Left ventricle myocardium inferior (tissue), 1 donor: ENCODE measurements around the gene TMPRSS4. TPM values are rescaled to one million over a fixed set of nuclear protein-coding genes. Genes with fewer than 3 reads are reported as not detected.

Experiments
- DNase-seq: peaks from one replicate; pipeline ENCODE4 v3.0.0-alpha.2; 2020
- H3K27ac ChIP-seq: fragments of 200-600 bp; replicated peaks from 2 replicates; pipeline ENCODE4 v1.8.0; 2021
- H3K27me3 ChIP-seq: fragments of 200-600 bp; 2 replicates; pipeline ENCODE4 v1.8.0; 2021; ENCODE audit warnings: low read depth
- H3K36me3 ChIP-seq: fragments of 200-600 bp; 2 replicates; pipeline ENCODE4 v1.8.0; 2021
- H3K4me1 ChIP-seq: fragments of 200-600 bp; 2 replicates; pipeline ENCODE4 v1.8.0; 2021
- H3K4me3 ChIP-seq: fragments of 200-600 bp; 2 replicates; pipeline ENCODE4 v1.8.0; 2021; ENCODE audit warnings: mild to moderate bottlenecking, moderate library complexity
- H3K9me3 ChIP-seq: fragments of 200-600 bp; replicated peaks from 2 replicates; pipeline ENCODE4 v1.8.0; 2021
- intact Hi-C: fragments of 100-400 bp; cut with micrococcal nuclease; formaldehyde crosslinking; loops from one replicate; pipeline ENCODE4 v1.11.0; 2022
- total RNA-seq: library from RNA; stranded (reverse); fragmentation: NEBNext Ultra II Directional; extraction: Animal tissue kit (Norgen Biotek cat#: 25700); gene quantifications from one replicate; pipeline ENCODE4 v1.2.1, GENCODE V29; 2021
- TF ChIP-seq, protein P1 (sequence below): fragments of 200-600 bp; IDR thresholded peaks from 2 replicates; pipeline ENCODE4 v1.8.0; 2021; ENCODE audit warnings: antibody characterized with exemption, mild to moderate bottlenecking, borderline replicate concordance
- donor health status: DM: no; HTN: yes; CAD: no; lungs with severe emphysema.

The TMPRSS4 gene
- total RNA-seq, 1 donor from 2014 or later, result 0.30 TPM

DNA sequence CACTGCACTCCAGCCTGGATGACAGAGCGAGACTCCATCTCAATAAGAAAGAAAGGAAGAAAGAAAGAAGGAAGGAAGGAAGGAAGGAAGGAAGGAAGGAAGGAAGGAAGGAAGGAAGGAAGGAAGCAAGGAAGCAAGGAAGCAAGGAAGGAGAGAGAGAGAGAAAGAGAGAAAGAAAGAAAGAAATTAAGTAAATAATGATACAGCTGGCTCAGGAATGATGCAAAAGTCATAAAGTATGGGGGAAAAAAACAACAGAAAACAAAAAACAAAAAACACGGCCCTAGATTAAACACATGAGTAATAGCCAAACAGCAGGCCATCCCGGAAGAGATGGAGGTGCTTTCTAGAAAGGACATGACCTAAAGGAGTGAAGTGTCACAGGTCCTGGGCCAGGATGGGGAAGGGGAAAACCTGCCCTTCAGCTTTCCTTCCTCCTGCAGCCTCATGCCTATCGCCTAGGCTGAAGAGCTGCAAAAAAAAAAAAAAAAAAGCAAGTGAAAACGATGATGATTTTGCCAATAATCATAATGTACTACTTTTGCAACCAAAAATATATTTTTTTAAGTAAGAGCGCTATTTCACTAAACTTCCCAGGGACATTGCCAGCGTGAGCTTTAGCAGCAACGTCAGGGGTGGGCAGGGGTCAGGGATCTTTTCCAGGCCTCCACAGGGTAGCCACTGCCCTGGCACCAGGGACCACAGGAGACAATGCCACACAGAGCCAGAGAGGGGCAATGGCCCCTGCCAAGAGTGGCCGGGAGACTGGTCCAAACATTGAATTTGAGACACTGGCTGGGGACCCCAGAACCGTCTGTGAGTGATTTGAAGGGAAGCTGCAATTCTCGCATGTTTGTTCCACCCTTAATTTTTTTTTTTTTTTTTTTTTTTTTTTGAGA is 28.2 kb upstream of the TMPRSS4 start:
- intact Hi-C loops, result no loop called here
- TF ChIP-seq, protein P1, sequence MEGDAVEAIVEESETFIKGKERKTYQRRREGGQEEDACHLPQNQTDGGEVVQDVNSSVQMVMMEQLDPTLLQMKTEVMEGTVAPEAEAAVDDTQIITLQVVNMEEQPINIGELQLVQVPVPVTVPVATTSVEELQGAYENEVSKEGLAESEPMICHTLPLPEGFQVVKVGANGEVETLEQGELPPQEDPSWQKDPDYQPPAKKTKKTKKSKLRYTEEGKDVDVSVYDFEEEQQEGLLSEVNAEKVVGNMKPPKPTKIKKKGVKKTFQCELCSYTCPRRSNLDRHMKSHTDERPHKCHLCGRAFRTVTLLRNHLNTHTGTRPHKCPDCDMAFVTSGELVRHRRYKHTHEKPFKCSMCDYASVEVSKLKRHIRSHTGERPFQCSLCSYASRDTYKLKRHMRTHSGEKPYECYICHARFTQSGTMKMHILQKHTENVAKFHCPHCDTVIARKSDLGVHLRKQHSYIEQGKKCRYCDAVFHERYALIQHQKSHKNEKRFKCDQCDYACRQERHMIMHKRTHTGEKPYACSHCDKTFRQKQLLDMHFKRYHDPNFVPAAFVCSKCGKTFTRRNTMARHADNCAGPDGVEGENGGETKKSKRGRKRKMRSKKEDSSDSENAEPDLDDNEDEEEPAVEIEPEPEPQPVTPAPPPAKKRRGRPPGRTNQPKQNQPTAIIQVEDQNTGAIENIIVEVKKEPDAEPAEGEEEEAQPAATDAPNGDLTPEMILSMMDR, result no peak
- no peak for DNase-seq
- H3K36me3 ChIP-seq, result no peaks in the 10 kb centered on the region
- H3K27ac ChIP-seq, result no peak overlapping the region
- H3K9me3 ChIP-seq, result no peaks in the 10 kb centered on the region
- peaks cover 9% of the 10 kb centered on the region for H3K27me3 ChIP-seq
- no peak overlapping the region for H3K4me3 ChIP-seq
- H3K4me1 ChIP-seq, result peaks cover 6% of the 10 kb centered on the region

DNA sequence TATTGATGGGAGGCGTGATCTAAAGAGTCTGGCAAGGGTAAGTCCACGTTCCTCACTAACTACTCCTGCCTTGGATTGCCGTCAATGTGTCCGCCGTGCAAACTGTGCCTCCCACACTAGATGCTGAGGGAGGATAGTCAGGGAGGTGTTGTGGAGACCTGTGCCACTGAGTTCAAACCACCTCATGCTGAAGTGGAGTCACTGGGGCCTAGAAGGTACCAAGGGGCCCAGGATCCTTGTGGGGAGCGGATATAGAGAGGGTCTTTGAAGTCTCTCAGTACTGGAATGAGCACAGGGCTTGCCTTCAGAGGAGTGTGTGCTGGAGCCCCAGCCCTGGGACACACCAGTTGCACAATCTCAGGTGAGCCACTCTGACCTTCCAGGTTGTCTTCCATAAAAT is 27.1 kb upstream of the TMPRSS4 start:
- Histone ChIP-seq H3K9me3 (no peaks in the 10 kb centered on the region), H3K27ac (no peak overlapping the region), H3K4me1 (peaks cover 6% of the 10 kb centered on the region), H3K4me3 (no peak overlapping the region), H3K27me3 (peaks cover 5% of the 10 kb centered on the region), H3K36me3 (no peaks in the 10 kb centered on the region)
- intact Hi-C loops, result loop anchor here (5.0 to 10.0 kb wide), 2 partner anchors 102 to 245 kb away; no protein-coding TSS in a partner anchor
- no peak for DNase-seq
- TF ChIP-seq, protein P1, result no peak

DNA sequence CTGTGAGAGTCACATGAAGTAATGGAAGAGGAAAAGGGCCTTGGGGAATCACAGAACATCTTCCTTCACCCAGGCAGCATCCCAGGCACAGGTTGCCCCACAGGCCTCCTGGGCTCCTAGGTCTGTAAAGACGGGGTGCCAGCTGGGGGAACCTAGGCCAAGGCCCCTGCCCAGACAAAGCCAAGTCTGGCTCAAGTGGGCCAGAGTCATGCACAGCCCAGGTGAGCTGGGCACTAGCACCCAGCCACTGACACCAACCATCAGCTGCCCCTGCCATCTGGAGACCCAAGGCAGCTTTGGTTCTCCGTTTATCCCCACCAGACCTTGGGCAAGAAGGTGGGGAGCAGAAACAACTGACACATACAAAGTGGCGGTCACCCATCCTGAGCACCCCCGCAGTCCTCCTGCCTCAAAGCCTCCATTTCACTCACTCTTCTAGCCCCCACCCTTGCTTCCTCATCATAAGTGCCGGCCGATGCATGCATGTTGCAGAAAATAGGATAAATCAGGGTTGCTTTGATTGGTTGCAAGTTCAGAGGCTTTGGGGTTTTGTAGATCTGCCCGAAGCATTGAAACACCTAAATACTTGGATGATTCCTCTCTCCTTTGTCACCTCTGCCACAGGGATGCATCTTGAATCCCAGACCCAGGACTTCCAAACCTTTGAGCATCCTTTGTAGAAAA is 26.5 kb upstream of the TMPRSS4 start:
- Histone ChIP-seq H3K9me3 (no peaks in the 10 kb centered on the region), H3K36me3 (no peaks in the 10 kb centered on the region), H3K4me1 (peaks cover 6% of the 10 kb centered on the region), H3K27ac (no peak overlapping the region), H3K27me3 (peaks cover 5% of the 10 kb centered on the region), H3K4me3 (no peak overlapping the region)
- intact Hi-C loops, result loop anchor here (5.0 to 10.0 kb wide), 2 partner anchors 103 to 246 kb away; no protein-coding TSS in a partner anchor
- TF ChIP-seq, protein P1, result no peak
- DNase-seq, result no peak

DNA sequence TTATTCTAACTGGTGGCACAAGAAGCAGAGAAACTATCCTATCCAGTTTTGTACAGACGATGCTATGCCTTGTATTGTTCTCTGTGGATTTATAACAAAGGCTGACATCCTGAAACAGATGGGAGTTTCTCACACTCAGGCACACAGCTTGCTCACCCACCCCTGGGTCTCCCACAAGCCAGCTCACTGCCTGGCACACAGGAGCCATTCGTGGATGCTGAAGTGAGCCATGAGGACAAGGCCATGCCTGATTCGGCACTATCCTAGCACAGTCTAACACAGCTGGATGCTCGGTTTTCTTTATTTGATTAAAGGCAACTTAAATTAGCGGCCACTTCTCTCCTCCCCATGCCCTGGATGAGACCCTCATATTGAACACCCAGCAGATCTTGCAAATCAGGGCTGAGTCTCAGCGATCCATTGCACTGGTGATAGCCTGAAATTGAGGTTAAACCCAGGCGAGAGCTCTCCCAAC is 25.7 kb upstream of the TMPRSS4 start:
- intact Hi-C loops, result loop anchor here (5.0 to 10.0 kb wide), 2 partner anchors 104 to 246 kb away; no protein-coding TSS in a partner anchor
- Histone ChIP-seq H3K4me1 (no peaks in the 10 kb centered on the region), H3K27ac (no peak overlapping the region), H3K4me3 (no peak overlapping the region), H3K27me3 (peaks cover 5% of the 10 kb centered on the region), H3K36me3 (no peaks in the 10 kb centered on the region), H3K9me3 (no peaks in the 10 kb centered on the region)
- TF ChIP-seq, protein P1, result no peak
- DNase-seq, result no peak

DNA sequence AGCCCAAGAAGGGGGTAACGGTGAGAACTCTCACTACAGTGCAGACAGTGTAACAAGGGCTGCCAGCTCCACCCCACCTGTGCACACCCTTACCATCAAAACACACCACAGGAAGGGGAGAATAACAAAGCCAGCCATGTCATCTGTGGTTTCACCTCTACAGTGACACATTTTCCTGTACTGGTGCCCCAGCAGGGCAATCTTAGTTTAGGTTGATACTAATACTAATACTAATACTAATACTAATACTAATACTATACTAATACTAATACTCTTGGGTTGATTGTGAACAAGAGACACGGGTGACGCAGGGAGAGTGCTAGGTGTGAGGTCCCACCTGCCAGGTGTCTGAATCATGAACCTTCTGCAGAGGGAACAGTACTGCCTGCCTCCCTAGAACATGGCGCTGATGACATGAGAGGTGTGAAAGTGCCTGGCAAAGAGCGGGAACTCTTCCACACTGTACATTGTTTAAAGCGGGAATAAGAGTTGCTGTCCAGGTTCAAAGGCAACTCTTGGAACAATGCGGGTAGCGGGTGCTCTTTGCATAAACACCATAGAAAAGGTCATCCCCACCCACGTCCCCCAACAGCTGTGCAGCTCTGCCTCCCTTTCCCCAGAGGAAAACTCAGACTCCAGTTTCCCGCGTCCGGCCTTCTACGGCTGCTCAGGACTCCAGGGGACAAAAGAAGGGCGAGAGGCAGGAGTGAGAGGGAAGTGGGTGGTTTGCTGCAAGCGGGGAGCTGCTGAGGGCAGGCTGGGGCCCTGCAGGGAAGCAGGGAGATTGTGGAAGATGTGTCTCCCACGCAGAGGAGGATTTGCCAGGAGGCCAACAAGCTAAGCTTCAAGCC is 25.0 kb upstream of the TMPRSS4 start:
- Histone ChIP-seq H3K36me3 (no peaks in the 10 kb centered on the region), H3K4me1 (no peaks in the 10 kb centered on the region), H3K9me3 (no peaks in the 10 kb centered on the region), H3K27me3 (peaks cover 5% of the 10 kb centered on the region), H3K4me3 (no peak overlapping the region), H3K27ac (no peak overlapping the region)
- TF ChIP-seq, protein P1, result no peak
- intact Hi-C loops, result loop anchor here (5.0 to 10.0 kb wide), 2 partner anchors 105 to 247 kb away; no protein-coding TSS in a partner anchor
- no peak for DNase-seq
